K562 (cell line): ENCODE measurements around the gene THEM4. TPM values are rescaled to one million over a fixed set of nuclear protein-coding genes. Genes with fewer than 3 reads are reported as not detected.

Source experiments
- BRF1 ChIP-seq: IDR thresholded peaks from 3 replicates; pipeline ENCODE4 v1.6.1; 2011; ENCODE audit warnings: borderline replicate concordance, mild to moderate bottlenecking; ENCODE audit not compliant: insufficient read length; ENCODE audit errors: extremely low read depth
- CBFB ChIP-seq: sonication (generic); formaldehyde crosslinking; IDR thresholded peaks from 2 replicates; pipeline ENCODE4 v1.4.0; 2020; ENCODE audit warnings: mild to moderate bottlenecking, missing genetic modification reagents
- FOXK1 ChIP-seq: sonication (generic); formaldehyde crosslinking; IDR thresholded peaks from 2 replicates; pipeline ENCODE4 v1.8.0; 2022; ENCODE audit warnings: missing genetic modification reagents, mild to moderate bottlenecking, borderline replicate concordance
- HDGF ChIP-seq: fragments of 450-650 bp; IDR thresholded peaks from 2 replicates; pipeline ENCODE4 v1.6.1; 2016
- HEY1 ChIP-seq: fragments of 250-450 bp; sonication (Bioruptor Pico); IDR thresholded peaks from 2 replicates; pipeline ENCODE4 v1.5.0; 2020; ENCODE audit warnings: mild to moderate bottlenecking, moderate library complexity, borderline replicate concordance
- KLF13 ChIP-seq: fragments of 450-650 bp; IDR thresholded peaks from 2 replicates; pipeline ENCODE4 v1.6.1; 2016; ENCODE audit warnings: missing genetic modification characterization, low read depth, mild to moderate bottlenecking, missing compliant biosample characterization, moderate library complexity, borderline replicate concordance
- NFATC3 ChIP-seq: fragments of 450-650 bp; IDR thresholded peaks from 2 replicates; pipeline ENCODE4 v1.6.1; 2017; ENCODE audit warnings: mild to moderate bottlenecking
- TAF1 ChIP-seq: IDR thresholded peaks from 2 replicates; pipeline ENCODE4 v1.6.1; 2011; ENCODE audit warnings: mild to moderate bottlenecking, low read length, moderate library complexity; ENCODE audit not compliant: insufficient read depth, control insufficient read depth, severe bottlenecking; ENCODE audit errors: extremely low read depth
- TAF7 ChIP-seq: fragments of 450-650 bp; IDR thresholded peaks from 2 replicates; pipeline ENCODE4 v1.6.1; 2016; ENCODE audit warnings: missing genetic modification characterization, missing compliant biosample characterization
- TGIF2 ChIP-seq: sonication (generic); formaldehyde crosslinking; IDR thresholded peaks from 2 replicates; pipeline ENCODE4 v1.8.1; 2022; ENCODE audit warnings: mild to moderate bottlenecking, missing genetic modification reagents, moderate library complexity
- THRAP3 ChIP-seq: fragments of 450-650 bp; IDR thresholded peaks from 2 replicates; pipeline ENCODE4 v1.6.1; 2016; ENCODE audit warnings: mild to moderate bottlenecking, inconsistent platforms, borderline replicate concordance
- ZNF184 ChIP-seq: sonication (generic); formaldehyde crosslinking; IDR thresholded peaks from 2 replicates; pipeline ENCODE4 v1.5.0; 2020; ENCODE audit warnings: missing genetic modification reagents
- ZNF57 ChIP-seq: fragments of 450-650 bp; formaldehyde crosslinking; IDR thresholded peaks from 2 replicates; pipeline ENCODE4 v1.4.0; 2020; ENCODE audit warnings: mild to moderate bottlenecking, moderate library complexity
- polyA plus RNA-seq, 8 experiments: library from polyadenylated mRNA; depleted of rRNA in 4 of 8; stranded (reverse) in 5 of 8; unstranded in 3 of 8; fragments of >200 nt; fragmentation: Nextera tagmentation in 2 of 8; fragmentation: Illumina TruSeq in 1 of 8; extraction: Ambion mirVana in 2 of 8; extraction: Trizol in 1 of 8; gene quantifications; 2 replicates each; pipeline versions ENCODE4 v1.2.1 to v1.2.3, GENCODE V29; 2011 to 2014; ENCODE audit warnings: inconsistent platforms in 1 of 8, missing spikeins in 1 of 8
- total RNA-seq, 7 experiments: library from RNA; depleted of rRNA in 6 of 7; stranded (reverse); fragments of >200 nt in 6 of 7; fragmentation: Illumina TruSeq in 2 of 7; extraction: Trizol in 2 of 7; gene quantifications; 2 replicates each; pipeline versions ENCODE4 v1.2.1 to v1.2.3, GENCODE V29; 2011 to 2021; ENCODE audit warnings: low replicate concordance in 1 of 7
- TF ChIP-seq, protein P1 (sequence below), 2 experiments: IDR thresholded peaks; 2 replicates each; pipeline ENCODE4 v1.6.1; 2011; ENCODE audit warnings: borderline replicate concordance in 1 of 2, control low read depth in 1 of 2, low read depth in 1 of 2, low read length in 1 of 2, mild to moderate bottlenecking in 1 of 2, mixed read lengths in 1 of 2, moderate library complexity in 1 of 2; ENCODE audit not compliant: insufficient read depth in 1 of 2, insufficient read length in 1 of 2, poor library complexity in 1 of 2, severe bottlenecking in 1 of 2; ENCODE audit errors: extremely low read depth in 1 of 2
- TF ChIP-seq, protein P2 (sequence below), 3 experiments: fragments of 200-800 bp in 1 of 3; fragments of 250-450 bp in 1 of 3; fragments of 450-650 bp in 1 of 3; sonication (Bioruptor Pico) in 1 of 3; sonication (Bioruptor generic) in 1 of 3; formaldehyde crosslinking in 1 of 3; IDR thresholded peaks; 2 replicates each; pipeline versions ENCODE4 v1.6.1 to v1.8.0; 2016 to 2022; ENCODE audit warnings: mild to moderate bottlenecking in 2 of 3, missing genetic modification characterization in 2 of 3, missing compliant biosample characterization in 1 of 3, moderate library complexity in 1 of 3
- TF ChIP-seq, protein P3 (sequence below): fragments of 450-650 bp; formaldehyde crosslinking; IDR thresholded peaks from 2 replicates; pipeline ENCODE4 v1.4.0; 2020; ENCODE audit warnings: mild to moderate bottlenecking, moderate library complexity
- TF ChIP-seq, protein P4 (sequence below): fragments of 250-450 bp; sonication (Bioruptor Pico); IDR thresholded peaks from 2 replicates; pipeline ENCODE4 v1.9.0; 2021; ENCODE audit warnings: mild to moderate bottlenecking, inconsistent platforms

THEM4 gene
- total and polyA plus RNA-seq, 9 of the 15 experiments (the other 6 are each of a cell fraction or from before 2014, with no cell fraction given) = 8.6 to 71.9 (median 35.3) TPM

DNA sequence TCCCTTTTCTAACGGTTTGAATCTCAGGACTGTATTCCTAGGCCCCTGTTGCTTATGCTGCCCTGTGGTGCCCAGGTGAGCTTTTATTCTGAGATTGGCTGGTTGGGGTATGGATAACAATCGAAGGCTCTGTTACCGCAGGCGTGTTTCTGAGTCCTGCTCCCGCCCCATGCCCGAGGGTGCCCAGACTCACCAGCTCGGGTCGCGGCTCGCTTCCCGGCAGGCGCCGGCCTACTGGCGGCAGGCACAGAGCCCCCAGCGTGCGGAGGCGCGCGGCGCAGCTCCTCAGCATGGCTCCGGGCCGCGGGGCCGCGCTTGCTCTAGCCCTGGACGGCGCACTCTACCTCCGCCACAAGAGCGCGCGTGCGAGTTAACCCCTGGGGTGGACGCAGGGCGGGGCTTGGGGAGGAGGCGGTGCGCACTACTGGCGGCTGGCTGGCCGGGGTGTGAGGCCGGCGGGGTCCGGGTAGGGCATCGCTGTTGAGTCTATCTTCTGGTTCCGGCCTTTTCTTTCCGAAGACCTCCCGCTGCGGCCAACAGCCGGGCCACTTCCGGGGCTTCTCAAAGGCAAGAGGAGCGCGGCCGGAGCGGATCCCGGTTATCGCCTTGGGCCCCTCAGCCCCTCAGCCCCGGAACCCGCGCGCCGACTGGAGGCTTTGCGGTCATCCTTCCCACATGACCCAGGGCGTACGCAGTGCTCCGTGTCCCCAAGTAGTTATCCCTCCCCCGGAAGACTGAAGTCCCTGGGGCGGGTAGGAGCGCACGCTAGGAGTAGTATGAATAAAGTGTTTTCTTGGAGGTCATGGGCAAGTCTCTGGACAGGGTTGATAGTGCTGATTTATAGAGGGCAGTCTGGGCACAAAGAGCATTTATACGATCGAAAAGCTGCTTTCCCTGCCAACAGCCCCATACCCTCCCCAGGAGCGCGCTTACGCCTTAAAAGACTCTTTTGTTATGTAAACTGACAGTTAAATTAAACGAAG lies at the start of gene THEM4 (continued):
- no peak for TF ChIP-seq ZNF184 (CRISPR knock-in tag)
- peak; percentile 75 for TF ChIP-seq CBFB (CRISPR knock-in tag)
- TF ChIP-seq HEY1 (CRISPR knock-in tag) = 0 out of 2 replicates have a peak, but pooled peaks have one; percentile 21
- no peak for TF ChIP-seq THRAP3
- TF ChIP-seq, protein P1, sequence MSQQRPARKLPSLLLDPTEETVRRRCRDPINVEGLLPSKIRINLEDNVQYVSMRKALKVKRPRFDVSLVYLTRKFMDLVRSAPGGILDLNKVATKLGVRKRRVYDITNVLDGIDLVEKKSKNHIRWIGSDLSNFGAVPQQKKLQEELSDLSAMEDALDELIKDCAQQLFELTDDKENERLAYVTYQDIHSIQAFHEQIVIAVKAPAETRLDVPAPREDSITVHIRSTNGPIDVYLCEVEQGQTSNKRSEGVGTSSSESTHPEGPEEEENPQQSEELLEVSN (IDR thresholded peaks at IDR 0.05; ENCODE audit: borderline replicate concordance in 1 of 2, extremely low read depth in 1 of 2, insufficient read depth in 1 of 2, insufficient read length in 1 of 2, low read depth in 1 of 2, low read length in 1 of 2, poor library complexity in 1 of 2, severe bottlenecking in 1 of 2) = peak; percentile 62 to 78
- peak; percentile 88 for TF ChIP-seq TAF1
- TF ChIP-seq HDGF = no peak
- TF ChIP-seq NFATC3 = no peak
- TF ChIP-seq TAF7 = peak; percentile 86
- TF ChIP-seq KLF13 (tag) = no peak
- TF ChIP-seq ZNF57 (CRISPR knock-in tag) = no peak
- no peak for TF ChIP-seq TGIF2 (CRISPR knock-in tag)
- TF ChIP-seq, protein P2, sequence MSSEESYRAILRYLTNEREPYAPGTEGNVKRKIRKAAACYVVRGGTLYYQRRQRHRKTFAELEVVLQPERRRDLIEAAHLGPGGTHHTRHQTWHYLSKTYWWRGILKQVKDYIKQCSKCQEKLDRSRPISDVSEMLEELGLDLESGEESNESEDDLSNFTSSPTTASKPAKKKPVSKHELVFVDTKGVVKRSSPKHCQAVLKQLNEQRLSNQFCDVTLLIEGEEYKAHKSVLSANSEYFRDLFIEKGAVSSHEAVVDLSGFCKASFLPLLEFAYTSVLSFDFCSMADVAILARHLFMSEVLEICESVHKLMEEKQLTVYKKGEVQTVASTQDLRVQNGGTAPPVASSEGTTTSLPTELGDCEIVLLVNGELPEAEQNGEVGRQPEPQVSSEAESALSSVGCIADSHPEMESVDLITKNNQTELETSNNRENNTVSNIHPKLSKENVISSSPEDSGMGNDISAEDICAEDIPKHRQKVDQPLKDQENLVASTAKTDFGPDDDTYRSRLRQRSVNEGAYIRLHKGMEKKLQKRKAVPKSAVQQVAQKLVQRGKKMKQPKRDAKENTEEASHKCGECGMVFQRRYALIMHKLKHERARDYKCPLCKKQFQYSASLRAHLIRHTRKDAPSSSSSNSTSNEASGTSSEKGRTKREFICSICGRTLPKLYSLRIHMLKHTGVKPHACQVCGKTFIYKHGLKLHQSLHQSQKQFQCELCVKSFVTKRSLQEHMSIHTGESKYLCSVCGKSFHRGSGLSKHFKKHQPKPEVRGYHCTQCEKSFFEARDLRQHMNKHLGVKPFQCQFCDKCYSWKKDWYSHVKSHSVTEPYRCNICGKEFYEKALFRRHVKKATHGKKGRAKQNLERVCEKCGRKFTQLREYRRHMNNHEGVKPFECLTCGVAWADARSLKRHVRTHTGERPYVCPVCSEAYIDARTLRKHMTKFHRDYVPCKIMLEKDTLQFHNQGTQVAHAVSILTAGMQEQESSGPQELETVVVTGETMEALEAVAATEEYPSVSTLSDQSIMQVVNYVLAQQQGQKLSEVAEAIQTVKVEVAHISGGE (CRISPR knock-in tag; IDR thresholded peaks at IDR 0.05) = peak; percentile 96 to 99 (median 98)
- no peak for TF ChIP-seq FOXK1 (CRISPR knock-in tag)
- TF ChIP-seq, protein P3, sequence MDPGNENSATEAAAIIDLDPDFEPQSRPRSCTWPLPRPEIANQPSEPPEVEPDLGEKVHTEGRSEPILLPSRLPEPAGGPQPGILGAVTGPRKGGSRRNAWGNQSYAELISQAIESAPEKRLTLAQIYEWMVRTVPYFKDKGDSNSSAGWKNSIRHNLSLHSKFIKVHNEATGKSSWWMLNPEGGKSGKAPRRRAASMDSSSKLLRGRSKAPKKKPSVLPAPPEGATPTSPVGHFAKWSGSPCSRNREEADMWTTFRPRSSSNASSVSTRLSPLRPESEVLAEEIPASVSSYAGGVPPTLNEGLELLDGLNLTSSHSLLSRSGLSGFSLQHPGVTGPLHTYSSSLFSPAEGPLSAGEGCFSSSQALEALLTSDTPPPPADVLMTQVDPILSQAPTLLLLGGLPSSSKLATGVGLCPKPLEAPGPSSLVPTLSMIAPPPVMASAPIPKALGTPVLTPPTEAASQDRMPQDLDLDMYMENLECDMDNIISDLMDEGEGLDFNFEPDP = no peak
- no peak for TF ChIP-seq BRF1
- TF ChIP-seq, protein P4, sequence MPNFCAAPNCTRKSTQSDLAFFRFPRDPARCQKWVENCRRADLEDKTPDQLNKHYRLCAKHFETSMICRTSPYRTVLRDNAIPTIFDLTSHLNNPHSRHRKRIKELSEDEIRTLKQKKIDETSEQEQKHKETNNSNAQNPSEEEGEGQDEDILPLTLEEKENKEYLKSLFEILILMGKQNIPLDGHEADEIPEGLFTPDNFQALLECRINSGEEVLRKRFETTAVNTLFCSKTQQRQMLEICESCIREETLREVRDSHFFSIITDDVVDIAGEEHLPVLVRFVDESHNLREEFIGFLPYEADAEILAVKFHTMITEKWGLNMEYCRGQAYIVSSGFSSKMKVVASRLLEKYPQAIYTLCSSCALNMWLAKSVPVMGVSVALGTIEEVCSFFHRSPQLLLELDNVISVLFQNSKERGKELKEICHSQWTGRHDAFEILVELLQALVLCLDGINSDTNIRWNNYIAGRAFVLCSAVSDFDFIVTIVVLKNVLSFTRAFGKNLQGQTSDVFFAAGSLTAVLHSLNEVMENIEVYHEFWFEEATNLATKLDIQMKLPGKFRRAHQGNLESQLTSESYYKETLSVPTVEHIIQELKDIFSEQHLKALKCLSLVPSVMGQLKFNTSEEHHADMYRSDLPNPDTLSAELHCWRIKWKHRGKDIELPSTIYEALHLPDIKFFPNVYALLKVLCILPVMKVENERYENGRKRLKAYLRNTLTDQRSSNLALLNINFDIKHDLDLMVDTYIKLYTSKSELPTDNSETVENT (CRISPR knock-in tag) = peak; percentile 91
